Thoracic aorta (tissue), 2 donors: ENCODE data around the gene GALM. TPM values are rescaled to one million over a fixed set of nuclear protein-coding genes. Genes with fewer than 3 reads are reported as not detected.

ENCODE experiments used
- ATAC-seq: fragments of 150-250 bp; one replicate; pipeline ENCODE4 v1.8.0; 2017; ENCODE audit warnings: low read depth; ENCODE audit not compliant: insufficient number of reproducible peaks, low FRiP score
- DNase-seq: peaks from one replicate; pipeline ENCODE4 v3.0.0-alpha.2; 2020; ENCODE audit warnings: low spot score
- H3K27ac ChIP-seq, 2 donors: fragments of 200-600 bp; sonication (generic); 1 replicate in 1 of 2; 2 replicates in 1 of 2; pipeline ENCODE4 v1.5.1; 2016; ENCODE audit warnings: mild to moderate bottlenecking in 2 of 2, moderate library complexity in 2 of 2
- H3K27me3 ChIP-seq: fragments of 200-600 bp; sonication (generic); replicated peaks from 2 replicates; pipeline ENCODE4 v1.6.0; 2016; ENCODE audit warnings: mild to moderate bottlenecking; ENCODE audit not compliant: insufficient read depth
- H3K36me3 ChIP-seq: fragments of 200-600 bp; sonication (generic); one replicate; pipeline ENCODE4 v1.5.1; 2016
- H3K4me1 ChIP-seq, 2 donors: fragments of 200-600 bp; sonication (generic); 1 replicate in 1 of 2; 2 replicates in 1 of 2; pipeline versions ENCODE4 v1.5.1 to v1.6.0; 2016; ENCODE audit warnings: low read depth in 2 of 2, mild to moderate bottlenecking in 1 of 2; ENCODE audit not compliant: control insufficient read depth in 1 of 2
- H3K4me3 ChIP-seq: fragments of 200-600 bp; sonication (generic); 2 replicates; pipeline ENCODE4 v1.5.1; 2016; ENCODE audit warnings: mild to moderate bottlenecking
- H3K9me3 ChIP-seq: fragments of 200-600 bp; sonication (generic); 2 replicates; pipeline ENCODE4 v1.5.1; 2016
- CTCF ChIP-seq: fragments of 200-600 bp; sonication (generic); IDR thresholded peaks from one replicate; pipeline ENCODE4 v1.5.1; 2019; ENCODE audit warnings: antibody characterized with exemption
- total RNA-seq, 2 donors: library from RNA; depleted of rRNA; stranded (reverse); fragments of >200 nt; gene quantifications; one replicate each; pipeline versions ENCODE4 v1.1.0 to v1.2.3, GENCODE V29; 2016

The GALM gene
- total RNA-seq, 2 donors from 2014 or later = 19.5 to 25.1 TPM

- no peak for ATAC-seq
- TF ChIP-seq CTCF = no peak
- no peak overlapping the region for H3K27ac ChIP-seq
Measured at GRCh38 chr2:38660282-38660681, 5.6 kb upstream of the GALM start.

DNA sequence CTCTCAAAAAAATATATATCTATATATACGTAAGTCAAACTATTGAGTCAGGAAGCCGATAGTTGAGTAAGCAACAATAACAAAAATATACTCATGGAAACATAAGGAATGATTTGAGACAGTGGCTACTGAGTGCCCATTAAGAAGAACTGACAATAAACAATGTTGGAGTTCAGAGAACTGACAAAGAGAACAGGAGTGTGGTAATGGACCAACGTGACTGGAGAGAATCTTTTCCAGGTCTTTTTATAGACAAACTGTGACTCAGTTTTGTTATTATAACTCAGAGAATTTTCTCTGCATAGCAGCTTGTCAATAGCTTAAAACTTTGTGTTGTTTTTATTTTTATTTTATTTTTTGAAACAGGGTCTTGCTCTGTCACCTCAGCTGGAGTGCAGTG, 4.6 kb upstream of the GALM start:
- no peak for DNase-seq
- H3K27me3 ChIP-seq = no peaks in the 10 kb centered on the region
- no peak overlapping the region for H3K4me3 ChIP-seq
- H3K4me1 ChIP-seq = peaks cover 6 to 27% of the 10 kb centered on the region in 2 donors
- no peak for ATAC-seq
- no peak overlapping the region for H3K27ac ChIP-seq
- H3K36me3 ChIP-seq = no peaks in the 10 kb centered on the region
- TF ChIP-seq CTCF = no peak
- no peaks in the 10 kb centered on the region for H3K9me3 ChIP-seq

More at GRCh38 chr2:38660282-38660681, 5.6 kb upstream of the GALM start:
- H3K4me3 ChIP-seq = no peak overlapping the region
- no peak for DNase-seq
- H3K4me1 ChIP-seq = peaks cover 6 to 21% of the 10 kb centered on the region in 2 donors
- no peaks in the 10 kb centered on the region for H3K9me3 ChIP-seq
- no peaks in the 10 kb centered on the region for H3K27me3 ChIP-seq
- no peaks in the 10 kb centered on the region for H3K36me3 ChIP-seq

- Histone ChIP-seq H3K9me3 (no peaks in the 10 kb centered on the region), H3K27ac (peak overlapping the region; percentile 58 to 75), H3K27me3 (no peaks in the 10 kb centered on the region), H3K4me1 (peaks cover 17 to 42% of the 10 kb centered on the region in 2 donors), H3K36me3 (no peaks in the 10 kb centered on the region), H3K4me3 (peak overlapping the region; percentile 72)
- ATAC-seq = no peak
- no peak for DNase-seq
- TF ChIP-seq CTCF = no peak
Measured at GRCh38 chr2:38666556-38666910, 619 bp downstream of the GALM start.

- DNase-seq (no peak), ATAC-seq (no peak)
- H3K4me1 ChIP-seq = peaks cover 15 to 38% of the 10 kb centered on the region in 2 donors
- peak overlapping the region; percentile 72 for H3K4me3 ChIP-seq
- no peaks in the 10 kb centered on the region for H3K36me3 ChIP-seq
- TF ChIP-seq CTCF = no peak
- H3K9me3 ChIP-seq = no peaks in the 10 kb centered on the region
- no peaks in the 10 kb centered on the region for H3K27me3 ChIP-seq
- peak overlapping the region in 1 of 2 donors; percentile 58 for H3K27ac ChIP-seq
Measured at GRCh38 chr2:38668092-38668491, 2.2 kb downstream of the GALM start.

GRCh38 chr2:38668779-38669479, 3.0 kb downstream of the GALM start:
- Histone ChIP-seq H3K27me3 (no peaks in the 10 kb centered on the region), H3K36me3 (no peaks in the 10 kb centered on the region), H3K9me3 (no peaks in the 10 kb centered on the region), H3K4me1 (peaks cover 15 to 38% of the 10 kb centered on the region in 2 donors), H3K27ac (no peak overlapping the region), H3K4me3 (no peak overlapping the region)
- TF ChIP-seq CTCF = no peak
- DNase-seq = no peak
- no peak for ATAC-seq
